ENCODE measurements around the gene ABHD8.

Gene ABHD8

DNA sequence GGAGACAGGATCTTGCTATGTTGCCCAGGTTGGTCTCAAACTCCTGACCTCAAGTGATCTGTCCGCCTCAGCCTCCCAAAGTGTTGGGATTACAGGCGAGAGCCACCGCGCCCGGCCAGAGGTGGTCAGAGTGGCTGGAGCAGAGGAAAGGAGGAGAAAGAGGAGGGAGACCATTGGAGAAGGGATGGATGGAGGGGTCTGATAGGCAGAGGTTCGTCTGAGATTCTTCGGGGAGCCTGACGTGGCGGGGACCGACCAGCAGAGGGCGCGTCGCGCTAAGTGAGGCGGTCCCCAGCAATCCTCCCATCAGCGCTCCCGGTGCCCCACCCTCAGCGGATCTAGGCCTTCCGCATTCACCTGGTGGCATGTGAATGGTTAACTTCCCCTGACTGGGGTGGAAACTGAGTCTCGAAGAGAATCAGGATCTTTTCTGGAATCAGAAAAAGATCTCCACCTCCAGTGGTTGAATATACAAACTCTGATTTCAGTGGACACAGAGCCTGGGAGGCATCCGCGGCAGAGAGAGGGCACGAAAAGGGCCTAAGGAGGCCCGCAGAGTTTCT, 43.0 kb upstream of the ABHD8 start:
- no peak overlapping the region for H3K9ac ChIP-seq (ENCODE audit: low read depth, low read length, poor library complexity, severe bottlenecking)

DNA sequence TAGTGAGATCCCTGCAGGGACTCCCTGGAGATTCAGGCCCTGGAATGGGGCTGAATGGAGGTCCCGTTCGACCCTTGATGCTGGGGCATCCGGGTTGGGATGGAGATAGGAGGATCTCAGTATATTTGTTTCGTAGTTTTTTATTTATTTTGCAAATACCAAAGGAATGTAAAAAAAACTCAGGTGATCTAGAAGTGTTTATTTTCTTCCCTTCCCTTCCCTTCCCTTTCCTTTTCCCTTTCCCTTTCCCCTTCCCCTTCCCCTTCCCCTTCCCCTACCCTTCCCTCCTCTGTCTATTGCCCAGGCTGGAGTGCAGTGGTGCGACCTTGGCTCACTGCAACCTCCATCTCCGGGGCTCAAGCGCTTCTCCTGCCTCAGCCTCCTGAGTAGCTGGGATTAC, 38.6 kb upstream of the ABHD8 start:
- Histone ChIP-seq H3K9me2 (replicated peaks; ENCODE audit: low read depth, low read length) (no peaks in the 10 kb centered on the region), H3K4me3 (ENCODE audit: low read length, poor library complexity, severe bottlenecking) (no peak overlapping the region), H3K36me3 (ENCODE audit: insufficient read depth, low read length) (0 out of 2 replicates have a peak, but pooled peaks cover 3% of the 10 kb centered on the region), H3K9ac (ENCODE audit: low read depth, low read length, poor library complexity, severe bottlenecking) (no peak overlapping the region), H3K79me2 (ENCODE audit: insufficient read depth, low read length) (peaks cover 15% of the 10 kb centered on the region; the same call in 1 of the 2 replicates), H3F3A (ENCODE audit: low read depth) (peaks cover 3% of the 10 kb centered on the region; the same call in 1 of the 2 replicates), H2AFZ (ENCODE audit: low read length) (no peak overlapping the region), H3K27me3 (ENCODE audit: insufficient read depth, low read length, poor library complexity, severe bottlenecking) (no peaks in the 10 kb centered on the region), H3K4me1 (ENCODE audit: insufficient read depth, low read length, poor library complexity, severe bottlenecking) (peaks cover 9% of the 10 kb centered on the region), H3K9me3 (ENCODE audit: insufficient read depth, low read depth, low read length) (no peaks in the 10 kb centered on the region), H4K20me1 (ENCODE audit: insufficient read depth, low read length, poor library complexity, severe bottlenecking) (peaks cover 6% of the 10 kb centered on the region), H3K4me2 (ENCODE audit: low read depth, low read length, poor library complexity, severe bottlenecking) (no peak overlapping the region)
- TF ChIP-seq, protein P1, sequence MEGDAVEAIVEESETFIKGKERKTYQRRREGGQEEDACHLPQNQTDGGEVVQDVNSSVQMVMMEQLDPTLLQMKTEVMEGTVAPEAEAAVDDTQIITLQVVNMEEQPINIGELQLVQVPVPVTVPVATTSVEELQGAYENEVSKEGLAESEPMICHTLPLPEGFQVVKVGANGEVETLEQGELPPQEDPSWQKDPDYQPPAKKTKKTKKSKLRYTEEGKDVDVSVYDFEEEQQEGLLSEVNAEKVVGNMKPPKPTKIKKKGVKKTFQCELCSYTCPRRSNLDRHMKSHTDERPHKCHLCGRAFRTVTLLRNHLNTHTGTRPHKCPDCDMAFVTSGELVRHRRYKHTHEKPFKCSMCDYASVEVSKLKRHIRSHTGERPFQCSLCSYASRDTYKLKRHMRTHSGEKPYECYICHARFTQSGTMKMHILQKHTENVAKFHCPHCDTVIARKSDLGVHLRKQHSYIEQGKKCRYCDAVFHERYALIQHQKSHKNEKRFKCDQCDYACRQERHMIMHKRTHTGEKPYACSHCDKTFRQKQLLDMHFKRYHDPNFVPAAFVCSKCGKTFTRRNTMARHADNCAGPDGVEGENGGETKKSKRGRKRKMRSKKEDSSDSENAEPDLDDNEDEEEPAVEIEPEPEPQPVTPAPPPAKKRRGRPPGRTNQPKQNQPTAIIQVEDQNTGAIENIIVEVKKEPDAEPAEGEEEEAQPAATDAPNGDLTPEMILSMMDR (conservative IDR thresholded peaks at IDR 0.05; ENCODE audit: low read length), result no peak
- no peak for TF ChIP-seq EZH2phosphoT487 (IDR thresholded peaks at IDR 0.05; ENCODE audit: borderline replicate concordance)

More for the DNA sequence above, 43.0 kb upstream of the ABHD8 start:
- Histone ChIP-seq H2AFZ (ENCODE audit: low read length) (no peak overlapping the region), H3K4me3 (ENCODE audit: low read length, poor library complexity, severe bottlenecking) (no peak overlapping the region), H3K9me2 (replicated peaks; ENCODE audit: low read depth, low read length) (no peaks in the 10 kb centered on the region), H3K36me3 (ENCODE audit: insufficient read depth, low read length) (0 out of 2 replicates have a peak, but pooled peaks cover 3% of the 10 kb centered on the region), H3K79me2 (ENCODE audit: insufficient read depth, low read length) (no peaks in the 10 kb centered on the region), H3F3A (ENCODE audit: low read depth) (no peaks in the 10 kb centered on the region), H3K27me3 (ENCODE audit: insufficient read depth, low read length, poor library complexity, severe bottlenecking) (no peaks in the 10 kb centered on the region), H3K9me3 (ENCODE audit: insufficient read depth, low read depth, low read length) (no peaks in the 10 kb centered on the region), H3K4me1 (ENCODE audit: insufficient read depth, low read length, poor library complexity, severe bottlenecking) (no peaks in the 10 kb centered on the region), H4K20me1 (ENCODE audit: insufficient read depth, low read length, poor library complexity, severe bottlenecking) (no peaks in the 10 kb centered on the region), H3K4me2 (ENCODE audit: low read depth, low read length, poor library complexity, severe bottlenecking) (no peak overlapping the region)
- TF ChIP-seq, protein P1 (conservative IDR thresholded peaks at IDR 0.05; ENCODE audit: low read length), result peak; percentile 76
- no peak for TF ChIP-seq EZH2phosphoT487 (IDR thresholded peaks at IDR 0.05; ENCODE audit: borderline replicate concordance)

- no peak for TF ChIP-seq EZH2phosphoT487 (IDR thresholded peaks at IDR 0.05; ENCODE audit: borderline replicate concordance)
- TF ChIP-seq, protein P1 (conservative IDR thresholded peaks at IDR 0.05; ENCODE audit: low read length), result no peak
- Histone ChIP-seq H3K4me1 (ENCODE audit: insufficient read depth, low read length, poor library complexity, severe bottlenecking) (peaks cover 9% of the 10 kb centered on the region), H3K9ac (ENCODE audit: low read depth, low read length, poor library complexity, severe bottlenecking) (no peak overlapping the region), H3K4me3 (ENCODE audit: low read length, poor library complexity, severe bottlenecking) (no peak overlapping the region), H3K9me3 (ENCODE audit: insufficient read depth, low read depth, low read length) (no peaks in the 10 kb centered on the region), H3K79me2 (ENCODE audit: insufficient read depth, low read length) (peaks cover 15% of the 10 kb centered on the region; the same call in 1 of the 2 replicates), H3K36me3 (ENCODE audit: insufficient read depth, low read length) (0 out of 2 replicates have a peak, but pooled peaks cover 3% of the 10 kb centered on the region), H2AFZ (ENCODE audit: low read length) (no peak overlapping the region), H3K9me2 (replicated peaks; ENCODE audit: low read depth, low read length) (no peaks in the 10 kb centered on the region), H4K20me1 (ENCODE audit: insufficient read depth, low read length, poor library complexity, severe bottlenecking) (peaks cover 6% of the 10 kb centered on the region), H3K27me3 (ENCODE audit: insufficient read depth, low read length, poor library complexity, severe bottlenecking) (no peaks in the 10 kb centered on the region), H3F3A (ENCODE audit: low read depth) (peaks cover 6% of the 10 kb centered on the region; the same call in 1 of the 2 replicates), H3K4me2 (ENCODE audit: low read depth, low read length, poor library complexity, severe bottlenecking) (no peak overlapping the region)
These were observed 38.2 kb upstream of the ABHD8 start for GRCh38 chr19:17341386-17341785.

Data from Loucy (cell line).